GM19025 (cell line): ENCODE results near the gene DCDC1.
"Not testable (repeated sequence)": the region's sequence is repeated elsewhere in the genome, so short reads cannot be mapped to it uniquely, and the experiment has no call there.

ENCODE experiments used
- ATAC-seq: cut with Tn5 transposase; IDR thresholded peaks from one replicate; pipeline ENCODE4 v1.9.1; 2021; ENCODE audit warnings: mild to moderate bottlenecking, low read depth, moderate library complexity; ENCODE audit not compliant: unreplicated experiment

DCDC1 gene

GRCh38 chr11:31005202-31005601 lies 364.3 kb downstream of the DCDC1 start:
- no peak for ATAC-seq

GRCh38 chr11:31001427-31001826 lies 368.1 kb downstream of the DCDC1 start:
- no peak for ATAC-seq

- no peak for ATAC-seq
Observed at GRCh38 chr11:31000381-31000780, 369.2 kb downstream of the DCDC1 start.

- ATAC-seq = peak; percentile 43
Observed at GRCh38 chr11:30992513-30992849, 377.1 kb downstream of the DCDC1 start.

GRCh38 chr11:30991802-30992512 lies 377.6 kb downstream of the DCDC1 start:
- ATAC-seq = peak; percentile 19

GRCh38 chr11:30991376-30991775 lies 378.2 kb downstream of the DCDC1 start:
- no peak for ATAC-seq

- ATAC-seq = no peak
Observed at GRCh38 chr11:30990625-30991296, 378.8 kb downstream of the DCDC1 start.

GRCh38 chr11:30987819-30988218 lies 381.7 kb downstream of the DCDC1 start:
- ATAC-seq = no peak

GRCh38 chr11:30985536-30985935 lies 384.0 kb downstream of the DCDC1 start:
- ATAC-seq = no peak

- ATAC-seq = no peak
Observed at GRCh38 chr11:30984827-30985226, 384.7 kb downstream of the DCDC1 start.

- ATAC-seq = no peak
Observed at GRCh38 chr11:30984442-30984816, 385.1 kb downstream of the DCDC1 start.

- no peak for ATAC-seq
Observed at GRCh38 chr11:30983776-30984441, 385.6 kb downstream of the DCDC1 start.

- no peak for ATAC-seq
Observed at GRCh38 chr11:30983143-30983542, 386.4 kb downstream of the DCDC1 start.

GRCh38 chr11:30967579-30967978 lies 402.0 kb downstream of the DCDC1 start:
- ATAC-seq = no peak

GRCh38 chr11:30960387-30960992 lies 409.0 kb downstream of the DCDC1 start:
- ATAC-seq = no peak

- no peak for ATAC-seq
Observed at GRCh38 chr11:30956751-30957150, 412.8 kb downstream of the DCDC1 start.

GRCh38 chr11:30949838-30950237 lies 419.7 kb downstream of the DCDC1 start:
- ATAC-seq = no peak

GRCh38 chr11:30947715-30948114 lies 421.8 kb downstream of the DCDC1 start:
- ATAC-seq = not testable (repeated sequence)

GRCh38 chr11:30938810-30939209 lies 430.7 kb downstream of the DCDC1 start:
- no peak for ATAC-seq

GRCh38 chr11:30938171-30938570 lies 431.4 kb downstream of the DCDC1 start:
- ATAC-seq = no peak

GRCh38 chr11:30936491-30936890 lies 433.0 kb downstream of the DCDC1 start:
- ATAC-seq = no peak
